Neural cell (in vitro differentiated cells): ENCODE results near the gene CXCL1. TPM values are rescaled to one million over a fixed set of nuclear protein-coding genes. Genes with fewer than 3 reads are reported as not detected.

ENCODE experiments used
- H2AFZ ChIP-seq: fragments of 200-600, 300-800 bp; sonication (generic), shearing (Covaris generic); 2 replicates; pipeline ENCODE4 v1.6.0; 2014; ENCODE audit warnings: low read depth, mild to moderate bottlenecking, antibody characterized with exemption, low read length, moderate library complexity
- H3F3A ChIP-seq: fragments of 200-600 bp; shearing (Covaris generic); 2 replicates; pipeline ENCODE4 v1.6.1; 2016; ENCODE audit warnings: mild to moderate bottlenecking, moderate library complexity, mixed read lengths, antibody characterized with exemption, low read length; ENCODE audit not compliant: insufficient read depth, poor library complexity, severe bottlenecking
- H3K27ac ChIP-seq: fragments of 200-600, 300-800 bp; sonication (generic), shearing (Covaris generic); 2 replicates; pipeline ENCODE4 v1.5.1; 2014; ENCODE audit warnings: mild to moderate bottlenecking, low read length, moderate library complexity
- H3K27me3 ChIP-seq: fragments of 300-800, 200-600 bp; sonication (generic), shearing (Covaris generic); 2 replicates; pipeline ENCODE4 v1.6.0; 2014; ENCODE audit warnings: mild to moderate bottlenecking, low read depth, low read length, moderate library complexity; ENCODE audit not compliant: insufficient read depth
- H3K36me3 ChIP-seq: fragments of 300-800, 200-600 bp; sonication (generic), shearing (Covaris generic); 2 replicates; pipeline ENCODE4 v1.5.1; 2014; ENCODE audit warnings: mild to moderate bottlenecking, antibody characterized with exemption, low read length, moderate library complexity; ENCODE audit not compliant: insufficient read depth
- H3K4me2 ChIP-seq: fragments of 300-800, 200-600 bp; sonication (generic), shearing (Covaris generic); 2 replicates; pipeline ENCODE4 v1.6.0; 2014; ENCODE audit warnings: mild to moderate bottlenecking, low read length
- H3K4me3 ChIP-seq: fragments of 300-800, 200-600 bp; sonication (generic), shearing (Covaris generic); 2 replicates; pipeline ENCODE4 v1.5.1; 2014; ENCODE audit warnings: mild to moderate bottlenecking, low read length, moderate library complexity
- H3K79me2 ChIP-seq: fragments of 200-600 bp; shearing (Covaris generic); replicated peaks from 2 replicates; pipeline ENCODE4 v1.6.0; 2014; ENCODE audit warnings: mild to moderate bottlenecking, low read length, moderate library complexity; ENCODE audit not compliant: insufficient read depth
- H3K9ac ChIP-seq: fragments of 300-800, 200-600 bp; sonication (generic), shearing (Covaris generic); 2 replicates; pipeline ENCODE4 v1.6.1; 2016; ENCODE audit warnings: mild to moderate bottlenecking, low read length, mixed read lengths
- H3K9me2 ChIP-seq: fragments of 200-600 bp; shearing (Covaris generic); 2 replicates; pipeline ENCODE4 v1.6.1; 2016; ENCODE audit warnings: mild to moderate bottlenecking, low read length, mixed read lengths; ENCODE audit not compliant: insufficient read depth
- H3K9me3 ChIP-seq: fragments of 200-600, 300-800 bp; sonication (generic), shearing (Covaris generic); 2 replicates; pipeline ENCODE4 v1.6.1; 2016; ENCODE audit warnings: mild to moderate bottlenecking, mixed run types, low read length, moderate library complexity, mixed read lengths
- H4K20me1 ChIP-seq: fragments of 200-600 bp; shearing (Covaris generic); 2 replicates; pipeline ENCODE4 v1.6.1; 2016; ENCODE audit warnings: mild to moderate bottlenecking, mixed run types; ENCODE audit not compliant: insufficient read depth
- CTCF ChIP-seq: fragments of 450-650 bp; IDR thresholded peaks from 2 replicates; pipeline ENCODE4 v1.5.1; 2014; ENCODE audit warnings: antibody characterized with exemption, mild to moderate bottlenecking, moderate library complexity; ENCODE audit not compliant: poor library complexity, severe bottlenecking
- EP300 ChIP-seq: fragments of 450-650 bp; conservative IDR thresholded peaks from 2 replicates; pipeline ENCODE4 v1.6.1; 2014; ENCODE audit warnings: antibody characterized with exemption, mild to moderate bottlenecking, moderate library complexity; ENCODE audit not compliant: poor library complexity, severe bottlenecking
- EZH2 ChIP-seq: fragments of 200-600, 300-800 bp; shearing (Covaris generic), sonication (generic); IDR thresholded peaks from 2 replicates; pipeline ENCODE4 v1.6.1; 2014; ENCODE audit warnings: antibody characterized with exemption, low read length, borderline replicate concordance, mild to moderate bottlenecking; ENCODE audit not compliant: insufficient read depth, poor library complexity, severe bottlenecking
- MXI1 ChIP-seq: fragments of 450-650 bp; conservative IDR thresholded peaks from 2 replicates; pipeline ENCODE4 v1.6.1; 2014; ENCODE audit warnings: antibody characterized with exemption, mild to moderate bottlenecking; ENCODE audit not compliant: poor library complexity, severe bottlenecking
- POLR2AphosphoS5 ChIP-seq: IDR thresholded peaks from 2 replicates; pipeline ENCODE4 v1.6.1; 2012
- RAD21 ChIP-seq: fragments of 450-650 bp; conservative IDR thresholded peaks from 2 replicates; pipeline ENCODE4 v1.6.1; 2014; ENCODE audit warnings: antibody characterized with exemption, mild to moderate bottlenecking, moderate library complexity
- SMC3 ChIP-seq: fragments of 450-650 bp; conservative IDR thresholded peaks from 2 replicates; pipeline ENCODE4 v1.6.1; 2014; ENCODE audit warnings: antibody characterized with exemption, mild to moderate bottlenecking, moderate library complexity; ENCODE audit not compliant: poor library complexity
- TAF1 ChIP-seq: IDR thresholded peaks from 2 replicates; pipeline ENCODE4 v1.6.1; 2012; ENCODE audit warnings: low read depth
- polyA plus RNA-seq: library from polyadenylated mRNA; depleted of rRNA; stranded (reverse); fragments of >200 nt; gene quantifications from 2 replicates; pipeline ENCODE4 v1.2.3, GENCODE V29; 2014
- TF ChIP-seq, protein P1 (sequence below): IDR thresholded peaks from 2 replicates; pipeline ENCODE4 v1.6.1; 2012; ENCODE audit warnings: borderline replicate concordance

Gene CXCL1
- polyA plus RNA-seq, 1 donor from 2014 or later, result not detected

- no peak overlapping the region for H3K27ac ChIP-seq
- H2AFZ ChIP-seq, result no peak overlapping the region
- no peaks in the 10 kb centered on the region for H3K9me2 ChIP-seq
- TF ChIP-seq CTCF (no peak), EZH2 (no peak), MXI1 (no peak)
- H3K36me3 ChIP-seq, result no peaks in the 10 kb centered on the region
- H3K4me3 ChIP-seq, result no peak overlapping the region
- H3F3A ChIP-seq, result no peaks in the 10 kb centered on the region
- no peak overlapping the region for H3K9ac ChIP-seq
- H4K20me1 ChIP-seq, result no peaks in the 10 kb centered on the region
- no peak overlapping the region for H3K4me2 ChIP-seq
- H3K9me3 ChIP-seq, result no peaks in the 10 kb centered on the region
- H3K79me2 ChIP-seq, result no peaks in the 10 kb centered on the region
- H3K27me3 ChIP-seq, result no peaks in the 10 kb centered on the region
Measured at GRCh38 chr4:73844806-73845205, 24.4 kb upstream of the CXCL1 start.

DNA sequence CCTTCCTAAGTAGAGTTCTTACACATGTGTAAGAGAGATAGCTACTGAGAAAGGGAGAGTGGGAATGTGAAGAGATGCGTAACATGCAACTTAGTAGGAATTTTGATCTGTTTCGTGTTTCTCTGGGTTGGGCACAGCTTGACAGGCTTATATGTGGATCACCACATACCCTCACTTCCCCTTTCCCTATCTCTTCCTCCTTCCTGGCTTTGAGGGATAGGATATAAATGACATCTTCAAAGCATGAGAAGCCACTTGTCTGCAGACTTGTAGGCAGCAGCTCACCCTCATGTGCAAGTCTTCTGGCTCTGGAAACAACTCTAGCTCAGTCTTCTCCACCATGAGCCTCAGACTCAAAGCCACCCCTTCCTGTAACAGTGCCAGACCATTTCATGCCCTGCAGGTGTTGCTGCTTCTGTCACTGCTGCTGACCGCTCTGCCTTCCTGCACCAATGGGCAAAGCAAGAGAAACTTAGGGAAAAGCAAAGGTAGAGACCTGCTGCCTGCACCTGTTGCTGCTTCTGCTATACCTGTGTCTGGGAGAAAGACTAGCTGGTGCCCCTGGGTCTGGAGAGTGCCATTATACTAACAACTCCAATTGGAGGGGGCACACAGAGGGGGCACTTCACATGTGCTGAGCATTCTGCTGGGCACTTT lies 21.5 kb upstream of the CXCL1 start:
- TF ChIP-seq, protein P1, sequence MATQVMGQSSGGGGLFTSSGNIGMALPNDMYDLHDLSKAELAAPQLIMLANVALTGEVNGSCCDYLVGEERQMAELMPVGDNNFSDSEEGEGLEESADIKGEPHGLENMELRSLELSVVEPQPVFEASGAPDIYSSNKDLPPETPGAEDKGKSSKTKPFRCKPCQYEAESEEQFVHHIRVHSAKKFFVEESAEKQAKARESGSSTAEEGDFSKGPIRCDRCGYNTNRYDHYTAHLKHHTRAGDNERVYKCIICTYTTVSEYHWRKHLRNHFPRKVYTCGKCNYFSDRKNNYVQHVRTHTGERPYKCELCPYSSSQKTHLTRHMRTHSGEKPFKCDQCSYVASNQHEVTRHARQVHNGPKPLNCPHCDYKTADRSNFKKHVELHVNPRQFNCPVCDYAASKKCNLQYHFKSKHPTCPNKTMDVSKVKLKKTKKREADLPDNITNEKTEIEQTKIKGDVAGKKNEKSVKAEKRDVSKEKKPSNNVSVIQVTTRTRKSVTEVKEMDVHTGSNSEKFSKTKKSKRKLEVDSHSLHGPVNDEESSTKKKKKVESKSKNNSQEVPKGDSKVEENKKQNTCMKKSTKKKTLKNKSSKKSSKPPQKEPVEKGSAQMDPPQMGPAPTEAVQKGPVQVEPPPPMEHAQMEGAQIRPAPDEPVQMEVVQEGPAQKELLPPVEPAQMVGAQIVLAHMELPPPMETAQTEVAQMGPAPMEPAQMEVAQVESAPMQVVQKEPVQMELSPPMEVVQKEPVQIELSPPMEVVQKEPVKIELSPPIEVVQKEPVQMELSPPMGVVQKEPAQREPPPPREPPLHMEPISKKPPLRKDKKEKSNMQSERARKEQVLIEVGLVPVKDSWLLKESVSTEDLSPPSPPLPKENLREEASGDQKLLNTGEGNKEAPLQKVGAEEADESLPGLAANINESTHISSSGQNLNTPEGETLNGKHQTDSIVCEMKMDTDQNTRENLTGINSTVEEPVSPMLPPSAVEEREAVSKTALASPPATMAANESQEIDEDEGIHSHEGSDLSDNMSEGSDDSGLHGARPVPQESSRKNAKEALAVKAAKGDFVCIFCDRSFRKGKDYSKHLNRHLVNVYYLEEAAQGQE, result no peak
- TF ChIP-seq RAD21 (no peak), TAF1 (no peak), POLR2AphosphoS5 (no peak), MXI1 (no peak)
- Histone ChIP-seq H2AFZ (no peak overlapping the region), H3K9me2 (no peaks in the 10 kb centered on the region), H3K27me3 (no peaks in the 10 kb centered on the region), H3K4me2 (no peak overlapping the region), H4K20me1 (no peaks in the 10 kb centered on the region), H3K9ac (no peak overlapping the region), H3K9me3 (no peaks in the 10 kb centered on the region), H3K79me2 (no peaks in the 10 kb centered on the region), H3K4me3 (no peak overlapping the region), H3K36me3 (no peaks in the 10 kb centered on the region), H3K27ac (no peak overlapping the region), H3F3A (no peaks in the 10 kb centered on the region)

DNA sequence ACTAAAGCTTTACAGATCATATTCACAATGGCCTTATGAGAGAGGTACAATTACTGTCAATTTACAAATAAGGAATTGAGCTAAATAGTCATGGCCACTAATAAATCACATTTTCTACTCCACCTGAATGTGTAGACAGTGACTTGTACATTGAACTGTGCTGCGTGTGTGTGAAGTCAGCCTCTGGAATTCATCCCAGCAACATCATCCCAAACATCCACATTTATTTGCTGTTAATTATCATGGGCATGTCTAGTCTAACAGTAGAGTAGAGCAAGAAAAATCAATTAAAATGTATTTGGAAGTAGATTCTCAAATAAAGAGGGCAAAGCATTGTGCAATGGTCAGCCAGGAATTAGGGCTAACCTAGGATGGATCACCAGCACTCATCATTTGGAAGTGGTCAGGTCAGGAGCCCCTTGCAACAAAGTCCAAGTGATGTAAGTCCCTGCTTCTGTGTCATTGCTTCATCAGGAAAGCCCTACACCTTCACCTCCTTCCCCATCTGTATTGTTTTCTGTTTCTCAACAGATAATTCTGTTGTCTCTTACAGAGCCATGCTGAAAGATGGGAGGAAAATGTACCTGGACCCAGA lies 20.9 kb upstream of the CXCL1 start:
- no peaks in the 10 kb centered on the region for H3K36me3 ChIP-seq
- H3F3A ChIP-seq, result no peaks in the 10 kb centered on the region
- no peaks in the 10 kb centered on the region for H3K79me2 ChIP-seq
- no peak overlapping the region for H3K4me3 ChIP-seq
- no peak for TF ChIP-seq MXI1
- no peak for TF ChIP-seq POLR2AphosphoS5
- TF ChIP-seq RAD21, result no peak
- TF ChIP-seq, protein P1, result no peak
- no peak for TF ChIP-seq CTCF
- TF ChIP-seq EZH2, result no peak
- no peak for TF ChIP-seq EP300
- no peak for TF ChIP-seq SMC3
- no peak for TF ChIP-seq TAF1
- no peaks in the 10 kb centered on the region for H4K20me1 ChIP-seq
- H3K27ac ChIP-seq, result no peak overlapping the region
- H3K9me3 ChIP-seq, result no peaks in the 10 kb centered on the region
- no peak overlapping the region for H3K9ac ChIP-seq
- no peak overlapping the region for H3K4me2 ChIP-seq
- H3K27me3 ChIP-seq, result no peaks in the 10 kb centered on the region
- H3K9me2 ChIP-seq, result no peaks in the 10 kb centered on the region
- no peak overlapping the region for H2AFZ ChIP-seq
